BLaER1 treated with 17β-estradiol and CSF1 and Interleukin-3, amounts not matched to agents 10 nM and 100 nM (cell line): ENCODE measurements around the gene PRRG1.
"Not testable (repeated sequence)": the region's sequence is repeated elsewhere in the genome, so short reads cannot be mapped to it uniquely, and the experiment has no call there.

Source experiments
- H3K27ac ChIP-seq, 11 experiments: shearing (Covaris generic); formaldehyde crosslinking; 2 replicates each; pipeline ENCODE4 v1.8.1; 2022
- H3K27me3 ChIP-seq, 11 experiments: shearing (Covaris generic); formaldehyde crosslinking; 2 replicates each; pipeline ENCODE4 v1.8.1; 2022
- H3K36me3 ChIP-seq, 11 experiments: shearing (Covaris generic); formaldehyde crosslinking; 2 replicates each; pipeline ENCODE4 v1.8.1; 2022
- H3K4me1 ChIP-seq, 10 experiments: shearing (Covaris generic); formaldehyde crosslinking; 2 replicates each; pipeline ENCODE4 v1.8.1; 2022
- H3K4me2 ChIP-seq, 11 experiments: shearing (Covaris generic); formaldehyde crosslinking; 2 replicates each; pipeline ENCODE4 v1.8.1; 2022
- H3K4me3 ChIP-seq, 10 experiments: shearing (Covaris generic); formaldehyde crosslinking; 2 replicates each; pipeline ENCODE4 v1.8.1; 2022
- H3K9ac ChIP-seq, 11 experiments: shearing (Covaris generic); formaldehyde crosslinking; 2 replicates each; pipeline ENCODE4 v1.8.1; 2022
- H3K9me3 ChIP-seq, 11 experiments: shearing (Covaris generic); formaldehyde crosslinking; replicated peaks in 1 of 11; 2 replicates each; pipeline ENCODE4 v1.8.1; 2022
- H4K20me1 ChIP-seq, 11 experiments: shearing (Covaris generic); formaldehyde crosslinking; 2 replicates each; pipeline ENCODE4 v1.8.1; 2022
- Cebpa-rat ChIP-seq, 11 experiments: shearing (Covaris generic); IDR thresholded peaks; 2 replicates each; pipeline ENCODE4 v1.8.1; 2022

Gene PRRG1

GRCh38 chrX:37349221-37350033 lies at the start of gene PRRG1:
PRRG1 (plus strand) TSS chrX:37349364; CDS start chrX:37406250, 56,886 bp downstream.
- peak within 1 kb of the TSS in 1 of 11 experiments; percentile 40; a peak in 2 of 22 replicates for H3K4me2 ChIP-seq
- no peak within 1 kb of the TSS for H3K4me3 ChIP-seq
- H3K9ac ChIP-seq, result no peak within 1 kb of the TSS
- peaks cover 6 to 17% (median 9%) of the 10 kb centered on the region in 11 experiments for H3K9me3 ChIP-seq
- no peaks in the 10 kb centered on the region for H4K20me1 ChIP-seq
- no peak for TF ChIP-seq Cebpa-rat (IDR thresholded peaks at IDR 0.05)
- H3K36me3 ChIP-seq, result no peaks in the 10 kb centered on the region
- H3K4me1 ChIP-seq, result peaks cover 0 to 17% (median 7%) of the 10 kb centered on the region in 10 experiments; a peak in 6 of 20 replicates
- peak within 1 kb of the TSS in 2 of 11 experiments; percentile 19 to 20; a peak in 1 of 22 replicates for H3K27ac ChIP-seq
- H3K27me3 ChIP-seq, result no peaks in the 10 kb centered on the region

- no peak overlapping the region for H3K9ac ChIP-seq
- peaks cover 0 to 12% (median 8%) of the 10 kb centered on the region in 11 experiments; a peak in 14 of 22 replicates for H3K9me3 ChIP-seq
- no peak overlapping the region for H3K4me3 ChIP-seq
- no peaks in the 10 kb centered on the region for H4K20me1 ChIP-seq
- H3K36me3 ChIP-seq, result no peaks in the 10 kb centered on the region
- H3K4me1 ChIP-seq, result no peaks in the 10 kb centered on the region
- TF ChIP-seq Cebpa-rat (IDR thresholded peaks at IDR 0.05), result no peak
- H3K4me2 ChIP-seq, result no peak overlapping the region
- H3K27me3 ChIP-seq, result peaks cover 0 to 3% (median 0%) of the 10 kb centered on the region in 11 experiments; a peak in 1 of 22 replicates
- no peak overlapping the region for H3K27ac ChIP-seq
These were observed 46.6 kb upstream of the PRRG1 start for GRCh38 chrX:37302569-37302968.

- H3K27me3 ChIP-seq, H3K9ac ChIP-seq, H3K4me1 ChIP-seq, H3K4me2 ChIP-seq, H3K36me3 ChIP-seq, H3K4me3 ChIP-seq, H3K27ac ChIP-seq, H4K20me1 ChIP-seq: not testable (repeated sequence)
- peaks cover 0 to 10% (median 0%) of the 10 kb centered on the region in 11 experiments; a peak in 8 of 22 replicates for H3K9me3 ChIP-seq
These were observed 43.9 kb upstream of the PRRG1 start for GRCh38 chrX:37305238-37305637.

GRCh38 chrX:37314531-37314930 lies 34.6 kb upstream of the PRRG1 start:
- H4K20me1 ChIP-seq, result no peaks in the 10 kb centered on the region
- no peak overlapping the region for H3K4me3 ChIP-seq
- peaks cover under 1 to 3% (median 2%) of the 10 kb centered on the region in 10 experiments; a peak in 14 of 20 replicates for H3K4me1 ChIP-seq
- H3K9me3 ChIP-seq, result no peaks in the 10 kb centered on the region
- H3K27ac ChIP-seq, result no peak overlapping the region
- TF ChIP-seq Cebpa-rat (IDR thresholded peaks at IDR 0.05), result no peak
- no peaks in the 10 kb centered on the region for H3K36me3 ChIP-seq
- H3K9ac ChIP-seq, result no peak overlapping the region
- no peak overlapping the region for H3K4me2 ChIP-seq
- H3K27me3 ChIP-seq, result 0 out of 22 replicates have a peak, but pooled peaks cover 0 to 4% (median 0%) of the 10 kb centered on the region in 11 experiments

- peaks cover 0 to 2% (median 0%) of the 10 kb centered on the region in 11 experiments; a peak in 1 of 22 replicates for H4K20me1 ChIP-seq
- peaks cover 0 to 4% (median 0%) of the 10 kb centered on the region in 11 experiments; a peak in 1 of 22 replicates for H3K27me3 ChIP-seq
- no peaks in the 10 kb centered on the region for H3K36me3 ChIP-seq
- no peak overlapping the region for H3K27ac ChIP-seq
- H3K4me2 ChIP-seq, result no peak overlapping the region
- no peaks in the 10 kb centered on the region for H3K9me3 ChIP-seq
- no peak for TF ChIP-seq Cebpa-rat (IDR thresholded peaks at IDR 0.05)
- no peak overlapping the region for H3K9ac ChIP-seq
- no peak overlapping the region for H3K4me3 ChIP-seq
- H3K4me1 ChIP-seq, result peaks cover 12 to 15% (median 13%) of the 10 kb centered on the region in 10 experiments
These were observed 33.5 kb upstream of the PRRG1 start for GRCh38 chrX:37315511-37316248.

GRCh38 chrX:37320541-37321203 lies 28.5 kb upstream of the PRRG1 start:
- Histone ChIP-seq H3K4me1 (peaks cover 14 to 21% (median 19%) of the 10 kb centered on the region in 10 experiments), H4K20me1 (peaks cover 0 to 4% (median 0%) of the 10 kb centered on the region in 11 experiments; a peak in 1 of 22 replicates), H3K9me3 (no peaks in the 10 kb centered on the region), H3K27me3 (peaks cover 0 to 6% (median 0%) of the 10 kb centered on the region in 11 experiments; a peak in 2 of 22 replicates), H3K9ac (no peak overlapping the region), H3K36me3 (no peaks in the 10 kb centered on the region), H3K4me3 (no peak overlapping the region), H3K4me2 (peak overlapping the region; percentile 56 to 76 (median 69)), H3K27ac (peak overlapping the region in 1 of 11 experiments; percentile 7; a peak in 1 of 22 replicates)
- TF ChIP-seq Cebpa-rat (IDR thresholded peaks at IDR 0.05), result no peak

- Histone ChIP-seq H4K20me1 (no peaks in the 10 kb centered on the region), H3K4me3 (no peak overlapping the region), H3K27me3 (peaks cover 16 to 38% (median 22%) of the 10 kb centered on the region in 11 experiments; a peak in 16 of 22 replicates), H3K4me1 (no peaks in the 10 kb centered on the region; a peak in 1 of 20 replicates), H3K36me3 (no peaks in the 10 kb centered on the region), H3K9me3 (no peaks in the 10 kb centered on the region), H3K4me2 (no peak overlapping the region), H3K27ac (no peak overlapping the region), H3K9ac (no peak overlapping the region)
- TF ChIP-seq Cebpa-rat (IDR thresholded peaks at IDR 0.05), result no peak
These were observed 18.5 kb upstream of the PRRG1 start for GRCh38 chrX:37330642-37331041.

GRCh38 chrX:37331546-37331945 lies 17.6 kb upstream of the PRRG1 start:
- no peak for TF ChIP-seq Cebpa-rat (IDR thresholded peaks at IDR 0.05)
- no peak overlapping the region for H3K27ac ChIP-seq
- H3K4me3 ChIP-seq, result no peak overlapping the region
- H3K4me1 ChIP-seq, result no peaks in the 10 kb centered on the region; a peak in 1 of 20 replicates
- peaks cover 16 to 38% (median 22%) of the 10 kb centered on the region in 11 experiments; a peak in 16 of 22 replicates for H3K27me3 ChIP-seq
- H4K20me1 ChIP-seq, result no peaks in the 10 kb centered on the region
- H3K9me3 ChIP-seq, result no peaks in the 10 kb centered on the region
- H3K36me3 ChIP-seq, result no peaks in the 10 kb centered on the region
- no peak overlapping the region for H3K9ac ChIP-seq
- no peak overlapping the region for H3K4me2 ChIP-seq
